Cardiac muscle cell (in vitro differentiated cells and primary cell): ENCODE results near the gene TLK2. TPM values are rescaled to one million over a fixed set of nuclear protein-coding genes. Genes with fewer than 3 reads are reported as not detected.

Experiments
- DNase-seq, 2 donors: peaks; one replicate each; pipeline versions ENCODE4 v3.0.0 to v3.0.0-alpha.2; 2010 to 2017; ENCODE audit warnings: low read depth in 1 of 2, low spot score in 1 of 2
- H3K27ac ChIP-seq: fragments of 200-600 bp; sonication (generic); 2 replicates; pipeline ENCODE4 v1.5.1; 2016
- H3K27me3 ChIP-seq: fragments of 200-600 bp; sonication (generic); 2 replicates; pipeline ENCODE4 v1.6.0; 2016; ENCODE audit warnings: control low read depth
- H3K36me3 ChIP-seq: fragments of 200-600 bp; sonication (generic); 2 replicates; pipeline ENCODE4 v1.5.1; 2016; ENCODE audit warnings: control low read depth
- H3K4me1 ChIP-seq: fragments of 200-600 bp; sonication (generic); 2 replicates; pipeline ENCODE4 v1.8.1; 2017; ENCODE audit warnings: low read depth, mild to moderate bottlenecking, mixed run types
- H3K4me3 ChIP-seq: fragments of 200-600 bp; sonication (generic); 2 replicates; pipeline ENCODE4 v1.5.1; 2016; ENCODE audit warnings: mild to moderate bottlenecking
- H3K9me3 ChIP-seq: fragments of 200-600 bp; sonication (generic); 2 replicates; pipeline ENCODE4 v1.5.1; 2017; ENCODE audit warnings: low read depth, mild to moderate bottlenecking, control low read depth
- polyA plus RNA-seq: library from polyadenylated mRNA; unstranded; fragments of >200 nt; fragmentation: Nextera tagmentation; extraction: Ambion mirVana; gene quantifications from 2 replicates; pipeline ENCODE4 v1.2.1, GENCODE V29; 2016
- total RNA-seq: library from RNA; depleted of rRNA; stranded (reverse); fragments of >200 nt; gene quantifications from 2 replicates; pipeline ENCODE4 v1.2.3, GENCODE V29; 2016
- TF ChIP-seq, protein P1 (sequence below): IDR thresholded peaks from 2 replicates; pipeline ENCODE4 v1.5.1; 2012; ENCODE audit warnings: low read depth, mild to moderate bottlenecking, low read length

The TLK2 gene
- total and polyA plus RNA-seq, 2 experiments from 2014 or later, result 36.8 to 43.1 TPM

DNA sequence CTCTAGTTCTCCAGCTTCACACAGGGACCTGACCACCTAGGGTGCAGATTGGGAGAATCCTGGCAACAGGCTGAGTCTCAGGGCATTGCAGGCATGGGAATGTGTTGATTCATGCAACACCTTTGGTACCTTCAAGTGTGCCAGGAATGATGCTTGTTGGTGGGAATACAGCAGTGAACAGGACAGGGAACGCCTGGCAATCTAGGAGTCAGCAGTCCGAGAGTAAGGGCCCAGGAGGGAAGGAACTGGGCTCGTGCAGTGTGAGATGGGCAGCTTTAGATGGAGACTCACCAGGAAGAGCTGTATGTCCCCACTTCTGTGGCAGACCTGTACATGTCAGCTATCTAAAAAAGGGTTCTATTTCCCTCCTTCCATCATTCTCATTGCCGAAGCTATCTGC is 136.9 kb downstream of the TLK2 start:
- Histone ChIP-seq H3K9me3 (no peaks in the 10 kb centered on the region), H3K4me3 (no peak overlapping the region), H3K4me1 (peaks cover 40% of the 10 kb centered on the region), H3K27me3 (no peaks in the 10 kb centered on the region), H3K27ac (peak overlapping the region; percentile 58), H3K36me3 (peaks cover 13% of the 10 kb centered on the region)
- TF ChIP-seq, protein P1, sequence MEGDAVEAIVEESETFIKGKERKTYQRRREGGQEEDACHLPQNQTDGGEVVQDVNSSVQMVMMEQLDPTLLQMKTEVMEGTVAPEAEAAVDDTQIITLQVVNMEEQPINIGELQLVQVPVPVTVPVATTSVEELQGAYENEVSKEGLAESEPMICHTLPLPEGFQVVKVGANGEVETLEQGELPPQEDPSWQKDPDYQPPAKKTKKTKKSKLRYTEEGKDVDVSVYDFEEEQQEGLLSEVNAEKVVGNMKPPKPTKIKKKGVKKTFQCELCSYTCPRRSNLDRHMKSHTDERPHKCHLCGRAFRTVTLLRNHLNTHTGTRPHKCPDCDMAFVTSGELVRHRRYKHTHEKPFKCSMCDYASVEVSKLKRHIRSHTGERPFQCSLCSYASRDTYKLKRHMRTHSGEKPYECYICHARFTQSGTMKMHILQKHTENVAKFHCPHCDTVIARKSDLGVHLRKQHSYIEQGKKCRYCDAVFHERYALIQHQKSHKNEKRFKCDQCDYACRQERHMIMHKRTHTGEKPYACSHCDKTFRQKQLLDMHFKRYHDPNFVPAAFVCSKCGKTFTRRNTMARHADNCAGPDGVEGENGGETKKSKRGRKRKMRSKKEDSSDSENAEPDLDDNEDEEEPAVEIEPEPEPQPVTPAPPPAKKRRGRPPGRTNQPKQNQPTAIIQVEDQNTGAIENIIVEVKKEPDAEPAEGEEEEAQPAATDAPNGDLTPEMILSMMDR, result no peak
- no peak for DNase-seq

DNA sequence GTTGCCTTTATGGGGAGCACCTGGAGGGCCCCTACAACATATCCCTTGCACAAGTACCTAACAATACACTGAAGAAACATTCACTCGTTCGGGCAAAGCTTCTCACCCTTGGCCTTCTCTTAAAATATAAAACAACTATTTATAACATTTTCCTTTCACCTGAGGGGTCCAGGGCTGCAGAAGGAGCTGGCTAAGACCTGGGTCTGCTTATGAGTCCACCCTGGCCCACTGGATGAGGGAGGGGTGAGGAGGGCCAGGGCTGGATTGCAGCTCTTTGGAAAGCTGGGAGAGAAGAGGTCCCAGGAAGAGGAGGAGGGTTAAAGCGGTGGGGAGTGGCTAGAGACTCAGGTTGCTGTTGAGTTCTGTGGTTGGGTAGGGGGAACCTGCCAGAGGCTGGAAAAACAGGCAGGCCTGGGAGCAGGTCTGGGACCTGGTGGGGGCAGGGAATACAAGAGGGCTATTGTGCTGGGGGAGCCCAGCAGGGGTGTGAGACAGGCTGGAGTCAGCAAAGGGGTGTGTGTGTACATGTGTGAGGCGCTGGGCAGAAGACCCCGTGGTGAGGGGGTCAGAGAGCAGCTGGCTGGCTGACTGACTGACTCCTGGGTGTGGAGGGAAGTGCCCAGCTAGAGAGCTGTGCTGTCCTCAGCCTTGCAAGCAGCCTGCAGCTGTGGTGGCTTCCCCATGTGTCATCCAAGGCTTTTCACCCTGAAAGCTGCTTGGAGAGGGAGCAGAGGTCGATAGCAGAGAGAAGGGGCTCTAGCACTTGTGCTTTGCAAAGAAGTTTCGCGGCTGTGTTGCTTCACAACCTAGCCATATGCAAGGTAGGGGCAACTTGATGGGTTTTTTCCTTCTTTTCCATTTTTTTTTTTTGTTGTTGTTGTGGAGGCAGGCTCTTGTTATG is 138.6 kb downstream of the TLK2 start:
- Histone ChIP-seq H3K4me3 (no peak overlapping the region), H3K4me1 (peaks cover 40% of the 10 kb centered on the region), H3K36me3 (peaks cover under 1% of the 10 kb centered on the region), H3K27me3 (no peaks in the 10 kb centered on the region), H3K27ac (peak overlapping the region; percentile 61), H3K9me3 (no peaks in the 10 kb centered on the region)
- DNase-seq, result peak in 1 of 2 donors; percentile 73
- TF ChIP-seq, protein P1, result no peak

DNA sequence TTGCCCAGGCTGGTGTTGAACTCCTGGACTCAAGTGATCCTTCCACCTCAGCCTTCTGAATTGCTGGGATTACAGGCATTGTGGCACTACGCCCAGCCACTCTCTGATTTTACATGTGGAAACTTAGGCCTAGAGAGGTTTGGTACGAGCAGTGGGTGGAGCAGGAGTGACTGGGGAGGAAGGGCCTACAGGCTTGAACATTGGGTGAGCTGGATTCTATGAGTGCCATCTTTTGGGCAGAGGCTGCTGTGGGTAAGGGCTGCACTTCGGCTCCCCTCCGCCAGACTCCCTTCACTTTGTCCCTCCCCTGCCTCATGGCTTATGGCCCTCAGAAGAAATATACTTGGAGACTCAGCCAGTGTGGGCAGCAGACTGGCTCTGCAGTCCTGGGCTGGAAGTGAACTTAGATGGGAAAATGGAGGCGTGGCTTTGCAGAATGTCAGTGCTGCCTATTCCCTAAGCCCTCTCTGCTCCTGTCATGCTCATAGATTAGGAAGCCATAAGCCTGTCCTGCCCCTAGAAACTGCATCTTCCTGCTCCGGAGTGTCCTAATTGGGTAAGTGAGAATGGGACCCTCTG is 139.4 kb downstream of the TLK2 start:
- TF ChIP-seq, protein P1, result no peak
- H3K27ac ChIP-seq, result peak overlapping the region; percentile 61
- H3K27me3 ChIP-seq, result no peaks in the 10 kb centered on the region
- H3K36me3 ChIP-seq, result peaks cover 2% of the 10 kb centered on the region
- DNase-seq, result peak; percentile 52 to 53
- H3K9me3 ChIP-seq, result no peaks in the 10 kb centered on the region
- H3K4me1 ChIP-seq, result peaks cover 40% of the 10 kb centered on the region
- H3K4me3 ChIP-seq, result no peak overlapping the region

DNA sequence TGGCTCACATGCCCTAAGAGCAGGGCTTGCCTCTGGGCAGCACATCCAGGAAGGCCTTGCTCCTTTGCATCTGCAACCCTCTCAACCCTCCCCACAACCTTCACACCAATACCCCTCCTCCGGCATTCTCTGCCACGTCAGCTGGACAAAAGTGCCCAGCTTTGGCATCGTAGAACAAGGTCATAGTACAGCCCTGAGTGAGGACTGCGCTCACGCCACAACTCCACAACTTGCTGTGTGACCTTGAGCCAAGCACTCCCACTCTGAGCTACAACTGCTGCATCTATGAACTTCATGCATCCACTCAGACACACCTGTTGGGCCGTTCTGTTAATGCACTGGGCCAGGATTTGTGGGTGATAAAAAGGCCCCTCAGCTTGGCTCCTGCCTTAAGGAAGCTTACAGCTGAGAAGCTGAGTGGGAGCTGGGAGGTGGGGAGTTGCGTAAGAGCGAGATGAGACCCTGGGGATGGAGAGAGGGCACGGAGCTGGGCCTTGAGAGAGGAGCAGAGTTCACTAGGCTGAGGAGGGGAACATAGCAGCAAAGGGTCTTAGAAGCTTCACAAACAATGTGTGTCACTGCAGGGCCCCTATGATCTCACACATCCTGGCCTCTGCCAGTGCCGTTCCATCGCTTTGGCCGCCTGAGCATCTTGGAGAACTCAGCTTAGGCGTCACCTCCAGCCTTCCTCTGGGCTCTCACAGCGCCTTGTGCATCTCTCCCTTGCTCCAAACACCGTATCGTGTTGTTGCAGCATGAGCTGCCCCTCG is 140.2 kb downstream of the TLK2 start:
- H3K27ac ChIP-seq, result peak overlapping the region; percentile 61

More for the DNA sequence above, 140.2 kb downstream of the TLK2 start:
- H3K4me3 ChIP-seq, result no peak overlapping the region
- peaks cover 4% of the 10 kb centered on the region for H3K36me3 ChIP-seq
- peak in 1 of 2 donors; percentile 9 for DNase-seq
- H3K27me3 ChIP-seq, result no peaks in the 10 kb centered on the region
- TF ChIP-seq, protein P1, result no peak
- H3K4me1 ChIP-seq, result peaks cover 35% of the 10 kb centered on the region
- no peaks in the 10 kb centered on the region for H3K9me3 ChIP-seq
